K562 (cell line): ENCODE measurements around the gene INPP5K. TPM values are rescaled to one million over a fixed set of nuclear protein-coding genes. Genes with fewer than 3 reads are reported as not detected.

ENCODE experiments used
- BCLAF1 ChIP-seq, 2 experiments: fragments of 450-650 bp in 1 of 2; IDR thresholded peaks; 2 replicates each; pipeline ENCODE4 v1.6.1; 2011 to 2017; ENCODE audit warnings: low read depth in 2 of 2, antibody characterized with exemption in 1 of 2, borderline replicate concordance in 1 of 2, low read length in 1 of 2, mild to moderate bottlenecking in 1 of 2, mixed read lengths in 1 of 2; ENCODE audit not compliant: control insufficient read depth in 1 of 2
- ETS2 ChIP-seq: IDR thresholded peaks from 2 replicates; pipeline ENCODE4 v1.6.1; 2016; ENCODE audit warnings: borderline replicate concordance, missing genetic modification characterization, mild to moderate bottlenecking, moderate library complexity, missing compliant biosample characterization; ENCODE audit not compliant: poor library complexity, severe bottlenecking
- ETV1 ChIP-seq: fragments of 450-650 bp; conservative IDR thresholded peaks from 2 replicates; pipeline ENCODE4 v1.6.1; 2016; ENCODE audit warnings: missing genetic modification characterization, control low read depth, low read depth, missing compliant biosample characterization
- FOXK2 ChIP-seq, 2 experiments: fragments of 450-650 bp; IDR thresholded peaks in 1 of 2; conservative IDR thresholded peaks in 1 of 2; 2 replicates each; pipeline ENCODE4 v1.6.1; 2016; ENCODE audit warnings: low read depth in 2 of 2, mild to moderate bottlenecking in 1 of 2
- HMG20A ChIP-seq: fragments of 450-650 bp; formaldehyde crosslinking; conservative IDR thresholded peaks from 2 replicates; pipeline ENCODE4 v1.4.0; 2020; ENCODE audit warnings: mild to moderate bottlenecking, mixed read lengths
- KLF13 ChIP-seq: fragments of 450-650 bp; IDR thresholded peaks from 2 replicates; pipeline ENCODE4 v1.6.1; 2016; ENCODE audit warnings: missing genetic modification characterization, low read depth, mild to moderate bottlenecking, missing compliant biosample characterization, moderate library complexity, borderline replicate concordance
- PREB ChIP-seq: sonication (generic); formaldehyde crosslinking; IDR thresholded peaks from 2 replicates; pipeline ENCODE4 v1.8.1; 2023; ENCODE audit warnings: mild to moderate bottlenecking, missing genetic modification reagents
- RCOR1 ChIP-seq, 2 experiments: IDR thresholded peaks; 2 replicates each; pipeline ENCODE4 v1.6.1; 2012; ENCODE audit warnings: low read depth in 2 of 2, low read length in 2 of 2, borderline replicate concordance in 1 of 2, improper control_type of control experiment in 1 of 2
- REST ChIP-seq, 2 experiments: fragments of 450-650 bp; formaldehyde crosslinking in 1 of 2; IDR thresholded peaks; 2 replicates each; pipeline versions ENCODE4 v1.4.0 to v1.6.1; 2014 to 2020; ENCODE audit warnings: mild to moderate bottlenecking in 2 of 2, borderline replicate concordance in 1 of 2, low read depth in 1 of 2
- SIN3A ChIP-seq, 2 experiments: fragments of 150-350 bp in 1 of 2; IDR thresholded peaks; 2 replicates each; pipeline ENCODE4 v1.6.1; 2011 to 2016; ENCODE audit warnings: borderline replicate concordance in 2 of 2, low read depth in 2 of 2, low read length in 2 of 2, mild to moderate bottlenecking in 2 of 2, moderate library complexity in 2 of 2; ENCODE audit not compliant: control insufficient read depth in 1 of 2
- SPI1 ChIP-seq: IDR thresholded peaks from 2 replicates; pipeline ENCODE4 v1.6.1; 2011; ENCODE audit warnings: low read depth, low read length, control low read depth, borderline replicate concordance
- polyA plus RNA-seq, 8 experiments: library from polyadenylated mRNA; depleted of rRNA in 4 of 8; stranded (reverse) in 5 of 8; unstranded in 3 of 8; fragments of >200 nt; fragmentation: Nextera tagmentation in 2 of 8; fragmentation: Illumina TruSeq in 1 of 8; extraction: Ambion mirVana in 2 of 8; extraction: Trizol in 1 of 8; gene quantifications; 2 replicates each; pipeline versions ENCODE4 v1.2.1 to v1.2.3, GENCODE V29; 2011 to 2014; ENCODE audit warnings: inconsistent platforms in 1 of 8, missing spikeins in 1 of 8
- total RNA-seq, 7 experiments: library from RNA; depleted of rRNA in 6 of 7; stranded (reverse); fragments of >200 nt in 6 of 7; fragmentation: Illumina TruSeq in 2 of 7; extraction: Trizol in 2 of 7; gene quantifications; 2 replicates each; pipeline versions ENCODE4 v1.2.1 to v1.2.3, GENCODE V29; 2011 to 2021; ENCODE audit warnings: low replicate concordance in 1 of 7

The INPP5K gene
- total and polyA plus RNA-seq, 9 of the 15 experiments (the other 6 are each of a cell fraction or from before 2014, with no cell fraction given), result 0.63 to 15.1 (median 10.1) TPM

- TF ChIP-seq REST (IDR thresholded peaks at IDR 0.05; ENCODE audit: borderline replicate concordance) (peak; percentile 76; the same call in 1 of the 2 replicates), REST (CRISPR knock-in tag; IDR thresholded peaks at IDR 0.05; ENCODE audit: low read depth) (no peak), FOXK2 (conservative IDR thresholded peaks at IDR 0.05 in 1 of 2, IDR thresholded peaks at IDR 0.05 in 1 of 2; ENCODE audit: low read depth in 2 of 2) (peak; percentile 38 to 78; a peak in 3 of 4 replicates), RCOR1 (IDR thresholded peaks at IDR 0.05; ENCODE audit: borderline replicate concordance in 1 of 2, low read depth in 2 of 2, low read length in 2 of 2) (0 out of 4 replicates have a peak, but pooled peaks of 1 of the 2 experiments have one; percentile 43), SIN3A (IDR thresholded peaks at IDR 0.05; ENCODE audit: borderline replicate concordance in 2 of 2, control insufficient read depth in 1 of 2, low read depth in 2 of 2, low read length in 2 of 2) (peak in 1 of 2 experiments; percentile 12; a peak in 1 of 4 replicates), SPI1 (peak; percentile 50; the same call in 1 of the 2 replicates), ETS2 (tag) (no peak), PREB (CRISPR knock-in tag) (no peak), HMG20A (CRISPR knock-in tag) (no peak), BCLAF1 (IDR thresholded peaks at IDR 0.05; ENCODE audit: borderline replicate concordance in 1 of 2, control insufficient read depth in 1 of 2, low read depth in 2 of 2, low read length in 1 of 2) (no peak), KLF13 (tag) (no peak), ETV1 (tag) (peak; percentile 65)
Measured at GRCh38 chr17:1515640-1516387, 598 bp downstream of the INPP5K start (continued).
